Tibial nerve (tissue), 4 donors: ENCODE measurements around the gene RBKS.

Experiments used
- EP300 ChIP-seq, 2 donors: sonication (generic); formaldehyde crosslinking; IDR thresholded peaks; one replicate each; pipeline ENCODE4 v1.6.1; 2017; ENCODE audit warnings: antibody characterized with exemption in 2 of 2, mild to moderate bottlenecking in 1 of 2
- POLR2A ChIP-seq, 2 donors: fragments of 450-650 bp; IDR thresholded peaks; one replicate each; pipeline ENCODE4 v1.6.1; 2017; ENCODE audit warnings: antibody characterized with exemption in 2 of 2, mild to moderate bottlenecking in 2 of 2, moderate library complexity in 2 of 2
- TF ChIP-seq, protein P1 (sequence below), 5 experiments: fragments of 200-600 bp in 3 of 5; fragments of 450-650 bp in 2 of 5; sonication (generic) in 3 of 5; IDR thresholded peaks; one replicate each; pipeline ENCODE4 v1.5.1; 2016 to 2019; ENCODE audit warnings: antibody characterized with exemption in 5 of 5, mild to moderate bottlenecking in 3 of 5, moderate library complexity in 2 of 5

DNA sequence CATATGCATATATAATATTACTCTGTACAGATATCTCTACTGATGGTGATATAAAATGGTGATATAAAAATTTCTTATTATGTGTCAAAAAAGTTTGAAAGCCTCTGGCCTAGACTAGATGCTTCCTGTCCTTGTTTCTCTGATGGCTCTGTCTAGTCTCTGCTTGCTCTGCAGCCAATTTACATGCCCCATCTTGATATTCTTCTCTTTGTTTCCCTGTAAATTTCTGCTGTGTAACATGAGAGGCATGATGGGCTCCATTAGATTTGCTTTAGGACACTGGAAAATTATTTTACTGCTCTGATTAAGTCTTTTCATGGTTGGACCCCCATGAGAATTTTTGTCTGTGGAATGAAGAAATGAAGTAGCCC lies 24.6 kb upstream of the RBKS start:
- TF ChIP-seq, protein P1, sequence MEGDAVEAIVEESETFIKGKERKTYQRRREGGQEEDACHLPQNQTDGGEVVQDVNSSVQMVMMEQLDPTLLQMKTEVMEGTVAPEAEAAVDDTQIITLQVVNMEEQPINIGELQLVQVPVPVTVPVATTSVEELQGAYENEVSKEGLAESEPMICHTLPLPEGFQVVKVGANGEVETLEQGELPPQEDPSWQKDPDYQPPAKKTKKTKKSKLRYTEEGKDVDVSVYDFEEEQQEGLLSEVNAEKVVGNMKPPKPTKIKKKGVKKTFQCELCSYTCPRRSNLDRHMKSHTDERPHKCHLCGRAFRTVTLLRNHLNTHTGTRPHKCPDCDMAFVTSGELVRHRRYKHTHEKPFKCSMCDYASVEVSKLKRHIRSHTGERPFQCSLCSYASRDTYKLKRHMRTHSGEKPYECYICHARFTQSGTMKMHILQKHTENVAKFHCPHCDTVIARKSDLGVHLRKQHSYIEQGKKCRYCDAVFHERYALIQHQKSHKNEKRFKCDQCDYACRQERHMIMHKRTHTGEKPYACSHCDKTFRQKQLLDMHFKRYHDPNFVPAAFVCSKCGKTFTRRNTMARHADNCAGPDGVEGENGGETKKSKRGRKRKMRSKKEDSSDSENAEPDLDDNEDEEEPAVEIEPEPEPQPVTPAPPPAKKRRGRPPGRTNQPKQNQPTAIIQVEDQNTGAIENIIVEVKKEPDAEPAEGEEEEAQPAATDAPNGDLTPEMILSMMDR (IDR thresholded peaks at IDR 0.05) = no peak
- TF ChIP-seq POLR2A (IDR thresholded peaks at IDR 0.05) = no peak
- TF ChIP-seq EP300 (IDR thresholded peaks at IDR 0.05) = no peak
